GM19467 (cell line): ENCODE measurements around the gene IDH1.
A peak's percentile ranks its signal among the peaks of the same experiment; 100 is the strongest.
"Not testable (repeated sequence)": the region's sequence is repeated elsewhere in the genome, so short reads cannot be mapped to it uniquely, and the experiment has no call there.

ENCODE experiments used
- ATAC-seq: cut with Tn5 transposase; IDR thresholded peaks from one replicate; pipeline ENCODE4 v1.9.1; 2021; ENCODE audit warnings: mild to moderate bottlenecking, moderate library complexity; ENCODE audit not compliant: unreplicated experiment

IDH1 gene

GRCh38 chr2:208254871-208255556 lies at the start of gene IDH1:
IDH1 (minus strand) TSS chr2:208255071; CDS start chr2:208251551, 3,520 bp downstream.
- ATAC-seq = peak; percentile 76

- no peak for ATAC-seq
Observed at GRCh38 chr2:208304157-208304556, 49.3 kb upstream of the IDH1 start.

- no peak for ATAC-seq
Observed at GRCh38 chr2:208300847-208301618, 46.2 kb upstream of the IDH1 start.

- ATAC-seq = no peak
Observed at GRCh38 chr2:208297961-208298360, 43.1 kb upstream of the IDH1 start.

- ATAC-seq = no peak
Observed at GRCh38 chr2:208296610-208297009, 41.7 kb upstream of the IDH1 start.

- no peak for ATAC-seq
Observed at GRCh38 chr2:208295834-208296233, 41.0 kb upstream of the IDH1 start.

GRCh38 chr2:208294482-208295024 lies 39.7 kb upstream of the IDH1 start:
- no peak for ATAC-seq

- no peak for ATAC-seq
Observed at GRCh38 chr2:208285853-208286252, 31.0 kb upstream of the IDH1 start.

GRCh38 chr2:208280933-208281332 lies 26.1 kb upstream of the IDH1 start:
- ATAC-seq = no peak

- no peak for ATAC-seq
Observed at GRCh38 chr2:208280234-208280633, 25.4 kb upstream of the IDH1 start.

GRCh38 chr2:208279236-208279635 lies 24.4 kb upstream of the IDH1 start:
- ATAC-seq = no peak

- ATAC-seq = no peak
Observed at GRCh38 chr2:208278549-208278948, 23.7 kb upstream of the IDH1 start.

- no peak for ATAC-seq
Observed at GRCh38 chr2:208274748-208275147, 19.9 kb upstream of the IDH1 start.

- no peak for ATAC-seq
Observed at GRCh38 chr2:208269091-208269490, 14.2 kb upstream of the IDH1 start.

GRCh38 chr2:208268156-208268952 lies 13.5 kb upstream of the IDH1 start:
- ATAC-seq = no peak

GRCh38 chr2:208267526-208267925 lies 12.7 kb upstream of the IDH1 start:
- ATAC-seq = not testable (repeated sequence)

- no peak for ATAC-seq
Observed at GRCh38 chr2:208266936-208267335, 12.1 kb upstream of the IDH1 start.

GRCh38 chr2:208266553-208266893 lies 11.7 kb upstream of the IDH1 start:
- ATAC-seq = peak; percentile 4

GRCh38 chr2:208265801-208266552 lies 11.1 kb upstream of the IDH1 start, which contains the start of gene PIKFYVE:
PIKFYVE (plus strand) TSS chr2:208266255; CDS start chr2:208271520, 5,265 bp downstream.
- peak; percentile 80 for ATAC-seq

GRCh38 chr2:208265371-208265800 lies 10.5 kb upstream of the IDH1 start:
- peak; percentile 40 for ATAC-seq
